GM13976 (cell line): Measurements from ENCODE around the gene MTSS2.
A peak's percentile ranks its signal among the peaks of the same experiment; 100 is the strongest.

Source experiments
- DNase-seq: peaks from one replicate; pipeline ENCODE4 v3.0.0; 2012; ENCODE audit warnings: low spot score
- CTCF ChIP-seq: IDR thresholded peaks from 2 replicates; pipeline ENCODE4 v1.5.1; 2012; ENCODE audit warnings: borderline replicate concordance, mild to moderate bottlenecking; ENCODE audit not compliant: insufficient read depth; ENCODE audit errors: extremely low read depth, missing control alignments, control extremely low read depth
- in situ Hi-C: fragments of 300-500 bp; cut with MboI; formaldehyde crosslinking; loops from one replicate; pipeline ENCODE4 v1.12.0; 2022; ENCODE audit warnings: low sequenced_read_pairs, mixed read lengths, inconsistent platforms; ENCODE audit not compliant: unreplicated experiment

MTSS2 gene

GRCh38 chr16:70658921-70659320 lies 26.9 kb downstream of the MTSS2 start:
- DNase-seq = no peak
- no peak for TF ChIP-seq CTCF
- in situ Hi-C loops = no loop called here

- DNase-seq = no peak
- no peak for TF ChIP-seq CTCF
- in situ Hi-C loops = no loop called here
Measured at GRCh38 chr16:70657956-70658355, 27.9 kb downstream of the MTSS2 start.

- no peak for DNase-seq
- no peak for TF ChIP-seq CTCF
- in situ Hi-C loops = no loop called here
Measured at GRCh38 chr16:70656712-70657263, 29.1 kb downstream of the MTSS2 start.

- no peak for DNase-seq
- in situ Hi-C loops = no loop called here
- no peak for TF ChIP-seq CTCF
Measured at GRCh38 chr16:70656065-70656711, 29.7 kb downstream of the MTSS2 start.

GRCh38 chr16:70653809-70654771 lies 31.8 kb downstream of the MTSS2 start:
- in situ Hi-C loops = no loop called here
- peak; percentile 83 for DNase-seq

More at GRCh38 chr16:70653809-70654771, 31.8 kb downstream of the MTSS2 start:
- TF ChIP-seq CTCF = peak; percentile 77
